GDM1 (cell line): ENCODE measurements around the gene CERT1.

ENCODE experiments used
- DNase-seq: peaks from one replicate; lab custom pipeline; 2025; lab: John Stamatoyannopoulos, UW

Gene CERT1

GRCh38 chr5:75473463-75473862, 38.0 kb downstream of the CERT1 start:
- no peak for DNase-seq

GRCh38 chr5:75472973-75473372, 38.5 kb downstream of the CERT1 start:
- no peak for DNase-seq

- no peak for DNase-seq
These were observed 40.2 kb downstream of the CERT1 start for GRCh38 chr5:75471193-75471592.

- DNase-seq = no peak
These were observed 42.4 kb downstream of the CERT1 start for GRCh38 chr5:75469017-75469416.

GRCh38 chr5:75468593-75468992, 42.8 kb downstream of the CERT1 start:
- DNase-seq = no peak

GRCh38 chr5:75466006-75466716, 45.3 kb downstream of the CERT1 start:
- DNase-seq = no peak

- DNase-seq = no peak
These were observed 45.9 kb downstream of the CERT1 start for GRCh38 chr5:75465480-75465879.

- no peak for DNase-seq
These were observed 47.7 kb downstream of the CERT1 start for GRCh38 chr5:75463726-75464125.

GRCh38 chr5:75461679-75462078, 49.8 kb downstream of the CERT1 start:
- DNase-seq = no peak

GRCh38 chr5:75460942-75461610, 50.4 kb downstream of the CERT1 start:
- DNase-seq = no peak

GRCh38 chr5:75460532-75460931, 50.9 kb downstream of the CERT1 start:
- no peak for DNase-seq

GRCh38 chr5:75457691-75458090, 53.7 kb downstream of the CERT1 start:
- DNase-seq = no peak

GRCh38 chr5:75457161-75457560, 54.3 kb downstream of the CERT1 start:
- no peak for DNase-seq

- no peak for DNase-seq
These were observed 61.4 kb downstream of the CERT1 start for GRCh38 chr5:75450069-75450468.

- DNase-seq = no peak
These were observed 65.4 kb downstream of the CERT1 start for GRCh38 chr5:75446068-75446467.

GRCh38 chr5:75441560-75441959, 69.9 kb downstream of the CERT1 start:
- no peak for DNase-seq

- DNase-seq = no peak
These were observed 72.2 kb downstream of the CERT1 start for GRCh38 chr5:75439276-75439675.

GRCh38 chr5:75438722-75439121, 72.7 kb downstream of the CERT1 start:
- no peak for DNase-seq

GRCh38 chr5:75435096-75435495, 76.3 kb downstream of the CERT1 start:
- no peak for DNase-seq

GRCh38 chr5:75433814-75434506, 77.5 kb downstream of the CERT1 start:
- no peak for DNase-seq

- no peak for DNase-seq
These were observed 97.2 kb downstream of the CERT1 start for GRCh38 chr5:75414241-75414640.

GRCh38 chr5:75412111-75412990, 99.1 kb downstream of the CERT1 start:
- no peak for DNase-seq
